HG02981 (cell line): ENCODE results near the gene NDUFAF2.
"Not testable (repeated sequence)": the region's sequence is repeated elsewhere in the genome, so short reads cannot be mapped to it uniquely, and the experiment has no call there.

Experiments used
- ATAC-seq: cut with Tn5 transposase; IDR thresholded peaks from one replicate; pipeline ENCODE4 v1.9.1; 2021; ENCODE audit warnings: mild to moderate bottlenecking, moderate library complexity; ENCODE audit not compliant: unreplicated experiment

Gene NDUFAF2, protein sequence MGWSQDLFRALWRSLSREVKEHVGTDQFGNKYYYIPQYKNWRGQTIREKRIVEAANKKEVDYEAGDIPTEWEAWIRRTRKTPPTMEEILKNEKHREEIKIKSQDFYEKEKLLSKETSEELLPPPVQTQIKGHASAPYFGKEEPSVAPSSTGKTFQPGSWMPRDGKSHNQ

DNA sequence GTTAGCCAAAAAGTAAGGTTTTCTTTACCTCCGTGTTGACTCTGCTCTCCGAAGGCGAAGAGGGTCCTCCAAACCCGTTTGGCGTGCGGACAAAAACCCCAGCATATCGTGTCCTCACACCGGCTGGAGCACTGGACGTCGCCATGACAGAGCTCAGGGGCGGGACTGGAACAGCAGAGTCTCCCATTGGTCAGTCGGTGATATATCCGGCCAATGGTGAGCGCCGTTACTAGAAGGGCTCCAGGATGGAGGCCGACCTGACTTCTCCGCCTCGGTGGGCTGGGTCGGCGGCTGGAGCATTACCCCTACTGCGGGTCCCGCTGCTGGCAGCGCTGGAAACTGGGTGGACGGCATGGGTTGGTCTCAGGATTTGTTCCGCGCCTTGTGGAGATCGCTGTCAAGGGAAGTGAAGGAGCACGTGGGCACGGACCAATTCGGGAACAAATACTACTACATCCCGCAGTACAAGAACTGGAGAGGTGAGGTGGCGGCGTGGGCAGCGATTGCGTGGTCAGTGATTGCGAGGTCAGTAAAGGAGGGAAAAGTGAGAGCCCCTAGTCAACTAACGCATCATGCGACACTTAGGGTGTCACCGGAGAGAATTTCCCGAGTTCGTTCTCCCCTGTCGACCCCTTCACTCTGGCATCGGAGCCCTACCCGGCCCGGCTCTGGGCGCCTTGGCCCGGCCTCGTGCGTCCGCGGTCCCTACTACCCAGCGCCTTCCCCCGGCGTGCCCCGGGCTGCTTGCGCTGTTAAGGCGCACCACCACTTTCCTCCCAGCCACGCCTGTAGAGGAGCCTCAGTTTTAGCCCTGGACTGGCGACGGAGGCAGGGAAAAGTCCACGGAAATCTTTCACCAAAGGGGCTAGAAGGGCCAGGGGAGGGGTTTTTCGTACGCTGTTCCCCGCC is at the start of gene NDUFAF2, which contains the start of gene ERCC8:
Gene NDUFAF2, plus strand, starts transcription at position 302 of the 909 bp plus-strand sequence. Its CDS starts 51 bp downstream, at position 353.
Gene ERCC8, minus strand, starts transcription at position 167 of the 909 bp plus-strand sequence. Its CDS starts 62 bp downstream, at position 105.
- peak; percentile 100 for ATAC-seq

DNA sequence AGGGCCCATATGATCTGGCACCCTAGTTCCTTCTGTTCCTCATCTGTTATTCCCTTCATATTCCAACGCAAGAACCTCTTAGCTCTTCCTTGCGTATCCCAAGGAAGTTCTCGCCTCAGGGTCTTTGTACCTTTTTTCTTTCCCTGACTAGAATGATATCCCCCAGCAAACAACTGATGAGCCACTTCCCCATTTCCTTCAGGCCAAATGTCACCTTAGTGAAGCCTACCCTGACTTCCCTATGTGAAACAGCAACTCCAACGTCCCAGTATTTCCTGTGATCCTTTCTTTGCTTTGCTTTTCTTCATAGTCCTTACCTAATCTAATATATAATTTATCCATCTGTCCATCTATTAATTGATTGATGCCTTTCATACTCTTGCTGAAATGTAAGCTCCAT is 48.0 kb upstream of the NDUFAF2 start:
- ATAC-seq = no peak

DNA sequence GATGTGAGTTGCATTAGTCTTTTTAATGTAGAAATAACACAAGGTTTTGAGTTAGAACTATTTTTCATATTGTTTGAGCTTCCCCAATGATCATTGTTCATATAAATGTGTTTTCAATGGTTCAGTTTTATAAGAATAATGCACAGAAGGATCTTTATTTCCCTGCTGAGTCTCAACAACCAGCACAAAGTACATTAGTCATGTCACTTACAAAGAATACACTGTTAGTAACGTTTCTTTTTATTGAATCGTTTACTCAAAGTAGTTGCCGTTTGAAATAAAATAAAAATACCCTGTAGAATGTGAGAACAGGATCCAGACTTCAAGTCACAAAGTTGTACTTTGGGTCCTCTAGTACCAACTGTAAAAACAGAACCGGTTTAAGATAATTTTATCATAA is 41.6 kb upstream of the NDUFAF2 start:
- ATAC-seq = no peak

DNA sequence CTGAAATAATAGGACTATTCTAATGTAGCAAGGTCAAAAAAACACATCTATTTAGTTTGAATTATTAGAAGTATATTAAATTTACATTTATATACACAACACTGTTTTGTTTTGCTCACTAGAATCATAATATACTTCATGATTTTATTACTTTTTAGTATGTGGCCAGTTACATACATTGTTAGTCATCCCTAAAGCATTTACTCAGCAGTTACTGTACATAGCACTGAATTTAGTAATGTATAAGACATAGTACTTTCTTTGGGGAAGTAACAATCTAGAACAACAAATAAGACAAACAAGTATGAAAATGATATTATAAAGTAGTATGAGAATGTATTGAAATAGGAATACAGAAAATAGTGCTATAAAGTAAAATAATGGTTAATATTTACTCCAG is 28.4 kb upstream of the NDUFAF2 start:
- no peak for ATAC-seq

DNA sequence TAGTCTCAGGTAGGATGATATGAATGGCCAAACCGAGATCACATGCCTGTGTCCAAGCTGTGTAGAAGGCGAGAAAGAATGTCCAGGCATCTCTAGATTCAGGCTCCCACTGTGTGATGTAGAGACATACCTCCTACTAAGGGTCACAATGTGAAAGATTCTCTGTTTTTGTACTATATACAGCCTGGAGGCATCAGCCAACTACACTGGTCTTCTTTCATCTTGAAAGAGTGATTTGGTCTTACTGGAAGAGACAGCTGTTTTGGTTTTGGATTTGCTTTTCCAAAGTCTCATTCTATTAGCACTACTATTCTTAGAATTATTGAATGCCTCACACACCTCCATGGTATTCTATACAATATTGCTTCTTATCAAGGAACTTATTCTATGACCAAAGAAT is 26.5 kb upstream of the NDUFAF2 start:
- ATAC-seq = no peak

DNA sequence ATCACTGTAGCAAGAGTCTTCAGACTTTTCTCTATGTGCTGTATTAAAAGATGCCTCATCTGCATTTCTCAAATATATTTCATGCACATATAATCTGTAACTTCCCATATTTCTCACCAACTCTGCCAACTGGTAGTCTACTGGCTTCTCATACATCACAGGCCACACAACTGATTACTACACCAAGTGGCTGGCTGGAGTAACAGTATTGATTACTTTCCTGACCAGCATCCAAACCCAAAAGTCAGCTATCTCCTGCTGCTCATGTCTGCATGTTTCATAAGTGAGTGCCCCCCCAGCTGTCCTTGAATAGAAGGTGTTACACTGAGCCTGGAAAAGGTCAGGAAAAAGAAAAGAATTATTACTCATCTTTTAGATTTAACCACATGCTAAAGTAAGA is 17.6 kb upstream of the NDUFAF2 start:
- no peak for ATAC-seq

DNA sequence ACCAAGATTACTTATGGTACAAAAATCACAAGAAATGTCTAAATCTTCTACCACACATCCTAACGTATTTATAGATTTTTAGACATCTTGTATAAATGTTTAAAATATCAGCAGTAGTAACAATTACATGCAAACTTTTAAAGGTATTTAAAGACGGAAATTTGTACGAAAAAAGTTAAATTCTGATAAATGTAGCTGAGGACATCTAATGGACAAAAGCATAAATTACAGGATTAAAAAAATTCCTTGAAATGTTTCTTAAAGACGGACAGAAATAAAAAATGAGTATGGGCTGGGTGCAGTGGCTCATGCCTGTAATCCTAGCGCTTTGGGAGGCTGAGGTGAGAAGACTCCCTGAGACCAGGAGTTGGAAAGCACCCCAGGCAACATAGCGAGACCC is 16.0 kb upstream of the NDUFAF2 start:
- ATAC-seq = no peak

DNA sequence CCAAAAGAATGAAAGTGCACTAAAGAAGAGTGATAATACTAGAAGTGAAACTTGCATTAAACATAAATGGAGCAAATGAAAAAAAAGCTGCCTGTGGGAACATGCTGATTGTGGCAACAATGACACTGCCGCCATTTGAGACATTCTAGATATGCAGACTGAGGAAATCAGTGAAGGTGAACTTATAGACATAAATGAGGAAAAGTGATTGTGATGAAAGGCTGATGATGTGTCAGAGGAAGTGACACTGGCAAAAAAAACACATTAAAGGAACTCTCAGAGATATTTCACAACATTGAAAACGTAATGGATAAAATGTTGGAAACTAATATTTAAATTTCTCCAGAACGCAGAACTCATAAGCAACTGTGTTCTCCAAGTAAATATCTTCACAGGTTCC is 1.4 kb upstream of the NDUFAF2 start:
- ATAC-seq = no peak

DNA sequence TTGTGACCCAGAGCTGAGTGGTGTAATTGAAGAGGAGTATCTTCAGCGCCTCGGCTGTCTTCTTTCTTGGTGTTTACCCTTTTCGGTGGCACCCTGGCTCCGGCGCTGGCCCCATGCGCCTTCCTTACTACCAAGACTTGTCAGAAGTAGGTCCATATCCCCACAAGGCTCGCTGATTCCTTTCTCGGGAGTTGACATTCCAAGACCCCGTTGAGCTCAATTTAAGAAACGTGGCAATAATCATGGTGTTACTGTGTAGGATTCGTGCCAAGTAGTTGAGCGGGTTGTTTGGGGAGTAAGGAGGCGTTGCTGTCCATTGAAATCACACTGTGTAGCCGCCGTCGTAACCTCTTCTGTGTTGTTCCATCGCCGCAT is 795 bp downstream of the NDUFAF2 start:
- peak; percentile 20 for ATAC-seq

DNA sequence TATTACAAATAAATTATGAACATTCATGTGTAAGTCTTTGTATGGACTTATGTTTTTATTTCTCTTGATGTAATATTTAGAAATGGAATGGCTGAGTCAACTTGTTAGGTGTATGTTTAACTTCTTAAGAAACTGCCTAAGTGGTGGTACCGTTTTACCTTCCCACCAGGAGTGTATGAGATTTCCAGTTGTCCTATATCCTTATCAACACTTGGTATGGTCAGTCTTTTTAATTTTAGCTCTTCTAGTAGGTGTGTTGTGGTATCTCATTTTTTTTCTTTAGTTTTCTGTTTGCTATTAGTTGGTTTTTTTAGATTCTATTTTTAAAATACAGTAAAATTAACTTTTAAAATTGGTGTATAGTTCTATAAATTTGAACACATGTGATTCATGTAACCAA is 3.7 kb downstream of the NDUFAF2 start:
- ATAC-seq = no peak

DNA sequence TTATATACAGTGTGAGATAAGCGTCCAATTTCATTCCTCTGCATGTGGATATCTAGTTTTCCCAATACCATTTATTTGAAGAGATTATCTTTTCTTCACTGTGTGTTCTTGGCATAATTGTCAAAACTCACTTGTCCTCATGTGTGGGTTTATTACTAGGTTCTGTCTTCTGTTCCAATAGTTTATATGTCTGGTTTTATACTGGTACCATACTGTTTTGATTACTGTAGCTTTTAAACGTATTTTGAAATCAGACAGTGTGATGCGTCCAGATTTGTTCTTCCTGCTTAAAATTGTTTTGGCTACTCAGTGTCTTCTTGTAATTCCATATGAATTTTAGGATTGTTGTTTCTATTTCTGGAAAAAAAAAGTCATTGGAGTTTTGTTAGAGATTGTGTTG is 10.2 kb downstream of the NDUFAF2 start:
- ATAC-seq = no peak

DNA sequence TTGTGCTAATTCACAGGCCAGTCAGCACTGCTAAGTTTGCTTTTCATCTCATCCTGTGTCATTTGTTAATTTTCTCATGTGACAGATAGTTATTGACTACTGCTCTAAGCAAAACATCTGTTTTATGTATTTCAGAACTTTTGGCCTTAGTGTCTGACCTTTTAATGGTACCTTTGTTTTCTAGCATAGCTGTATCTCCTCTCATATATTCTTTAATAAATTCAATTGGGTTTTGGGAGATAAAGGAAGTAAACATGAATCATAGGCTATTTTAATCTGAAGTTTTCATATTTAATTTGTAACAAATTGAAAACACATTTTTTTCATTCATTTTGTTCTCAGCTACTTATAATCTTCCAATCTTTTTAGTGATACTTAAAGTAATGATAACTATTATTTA is 13.1 kb downstream of the NDUFAF2 start:
- ATAC-seq = no peak

DNA sequence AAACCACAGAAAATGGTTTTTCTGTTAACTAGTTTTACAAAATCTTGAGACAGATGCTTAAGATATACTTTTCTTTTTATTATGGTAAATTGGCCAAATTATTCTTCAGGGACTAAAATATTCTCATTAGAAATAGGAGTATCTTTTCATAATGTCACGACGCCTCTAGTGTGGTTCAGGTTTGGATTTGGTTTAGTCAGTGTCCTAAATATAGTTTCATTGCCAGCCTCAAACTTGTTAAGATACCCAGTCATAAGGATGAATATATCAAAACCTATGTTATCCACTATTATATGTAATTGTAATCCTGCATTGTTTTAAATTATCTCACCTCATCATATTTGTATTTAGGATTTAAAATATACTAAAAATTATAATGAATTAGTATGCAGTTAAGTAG is 13.7 kb downstream of the NDUFAF2 start:
- no peak for ATAC-seq

DNA sequence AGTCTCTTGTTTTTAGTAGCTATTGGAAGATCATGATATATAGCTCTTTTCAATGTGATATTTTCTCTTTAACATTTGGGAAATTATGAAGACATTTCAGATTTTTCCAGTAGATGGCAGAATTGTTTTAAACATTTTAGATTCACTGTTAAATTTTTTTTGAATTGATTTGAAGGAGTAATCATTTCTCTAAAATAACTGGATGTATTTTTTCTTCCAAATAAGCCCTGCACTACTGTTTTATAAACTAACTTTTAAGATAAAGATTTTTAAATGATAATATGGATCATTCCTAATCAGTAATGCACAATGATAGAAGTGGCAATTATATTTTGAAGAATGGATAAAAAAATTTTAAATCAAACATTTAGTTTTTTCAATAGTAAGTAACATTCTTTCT is 14.2 kb downstream of the NDUFAF2 start:
- ATAC-seq = no peak

DNA sequence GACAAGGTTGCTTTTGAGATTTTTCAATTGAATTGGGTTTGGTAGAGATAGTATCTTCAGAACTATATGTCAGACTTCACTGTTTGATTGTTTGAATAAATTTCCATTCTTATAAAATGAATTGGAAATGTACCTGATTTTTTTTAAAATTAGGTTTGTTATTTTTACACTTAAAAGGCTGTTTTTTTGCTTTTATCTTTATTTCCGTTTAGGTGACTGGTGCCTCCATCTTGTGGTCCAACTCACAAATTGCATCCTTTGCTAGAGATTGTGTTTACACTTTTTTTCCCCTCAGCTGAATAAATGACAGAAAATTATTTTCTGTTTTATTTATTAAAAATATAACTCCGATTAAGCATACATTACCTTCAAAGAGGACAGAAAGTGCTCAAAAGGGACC is 15.6 kb downstream of the NDUFAF2 start:
- no peak for ATAC-seq

DNA sequence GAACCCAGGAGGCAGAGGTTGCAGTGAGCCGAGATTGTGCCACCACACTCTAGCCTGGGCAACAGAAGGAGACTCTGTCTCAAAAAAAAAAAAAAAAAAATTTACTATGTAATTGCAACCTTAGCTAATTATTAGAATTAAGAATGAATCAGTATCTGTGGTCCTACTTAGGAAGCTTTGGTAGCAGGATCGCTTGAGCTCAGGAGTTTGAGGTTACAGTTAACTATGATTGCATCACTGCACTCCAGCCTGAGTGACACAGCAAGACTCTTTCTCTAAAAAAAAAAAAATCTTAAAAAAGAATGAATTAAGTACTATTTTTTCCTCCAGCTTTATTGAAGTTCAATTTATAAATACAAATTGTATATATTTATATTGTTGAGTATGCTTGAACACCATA is 16.7 kb downstream of the NDUFAF2 start:
- ATAC-seq = no peak

DNA sequence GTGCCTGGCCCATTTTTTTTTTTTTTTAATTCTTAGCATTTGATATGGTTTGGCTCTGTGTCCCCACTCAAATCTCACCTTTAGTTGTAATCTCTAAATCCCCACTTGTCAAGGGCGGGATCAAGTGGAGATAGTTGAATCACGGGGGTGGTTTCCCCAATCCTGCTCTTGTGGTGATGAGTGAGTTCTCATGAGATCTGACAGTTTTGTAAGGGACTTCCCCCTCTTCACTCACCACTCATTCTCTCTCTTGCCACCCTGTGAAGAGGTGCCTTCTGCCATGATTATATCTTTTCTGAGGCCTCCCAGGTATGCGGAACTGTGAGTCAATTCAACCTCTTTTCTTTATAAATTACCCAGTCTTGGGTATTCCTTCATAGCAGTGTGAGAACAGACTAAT is 27.2 kb downstream of the NDUFAF2 start:
- no peak for ATAC-seq

DNA sequence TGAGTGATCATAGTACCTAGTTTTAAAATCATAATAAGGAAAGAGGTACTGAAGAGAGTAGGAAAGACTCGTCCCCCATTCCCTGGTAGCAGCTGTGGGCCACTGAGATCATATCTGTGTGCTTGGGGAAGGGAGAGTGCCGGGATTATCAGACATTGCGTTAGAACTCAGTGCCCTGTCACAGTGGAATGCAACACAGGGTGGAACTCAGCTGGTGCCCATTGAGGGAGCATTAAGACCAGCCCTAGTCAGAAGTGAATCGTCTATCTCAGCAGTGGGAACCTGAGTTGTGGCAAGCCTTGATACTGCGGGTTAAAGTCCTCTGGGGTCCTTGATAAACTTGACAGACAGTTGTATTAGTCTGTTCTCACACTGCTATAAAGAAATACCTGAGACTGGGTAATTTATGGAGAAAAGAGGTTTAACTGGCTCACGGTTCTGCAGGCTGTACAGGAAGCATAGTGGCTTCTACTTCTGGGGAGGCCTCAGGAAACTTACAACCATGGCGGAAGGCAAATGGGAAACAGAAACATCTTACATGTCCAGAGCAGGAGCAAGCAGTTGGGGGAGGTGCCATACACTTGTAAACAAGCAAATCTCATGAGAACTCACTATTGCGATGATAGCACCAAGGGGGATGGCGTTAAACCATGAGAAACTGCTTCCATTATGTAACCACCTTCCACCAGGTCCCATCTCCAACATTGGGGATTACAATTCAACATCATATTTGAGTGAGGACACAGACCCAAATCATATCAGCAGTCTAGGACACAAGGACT is 33.1 kb downstream of the NDUFAF2 start:
- no peak for ATAC-seq

DNA sequence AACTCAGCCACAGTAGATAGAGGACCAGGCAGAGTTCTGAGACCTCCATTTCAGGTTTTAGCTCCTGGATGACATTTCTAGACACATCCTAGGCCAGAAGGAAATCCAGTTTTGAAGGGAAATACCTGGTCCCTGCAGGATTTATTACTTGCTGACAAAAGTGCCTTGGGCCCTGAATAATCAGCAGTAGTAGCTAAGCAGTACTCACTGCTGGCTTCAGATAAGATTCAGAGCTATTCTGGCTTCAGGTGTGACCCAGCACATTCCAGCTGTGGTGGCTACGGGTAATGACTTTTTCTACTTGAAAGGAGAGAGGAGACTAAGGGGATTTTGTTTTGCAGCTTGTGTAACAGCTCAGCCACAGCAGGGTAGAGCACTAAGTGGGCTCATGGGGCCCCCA is 34.0 kb downstream of the NDUFAF2 start:
- ATAC-seq = no peak

DNA sequence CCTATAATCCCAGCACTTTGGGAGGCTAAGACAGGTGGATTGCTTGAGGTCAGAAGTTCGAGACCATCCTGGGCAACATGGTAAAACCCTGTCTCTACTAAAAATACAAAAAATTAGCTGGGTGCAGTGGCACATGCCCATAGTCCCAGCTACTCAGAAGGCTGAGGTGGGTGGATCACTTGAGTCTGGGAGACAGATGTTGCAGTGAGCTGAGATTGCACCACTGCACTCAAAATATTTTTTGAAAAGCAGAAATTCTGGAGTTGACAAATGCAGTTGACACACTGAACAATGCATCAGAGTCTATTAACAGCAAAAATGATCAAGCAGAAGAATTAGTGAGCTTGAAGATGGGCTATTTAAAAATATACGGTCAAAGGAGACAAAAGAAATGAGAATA is 35.5 kb downstream of the NDUFAF2 start:
- no peak for ATAC-seq

DNA sequence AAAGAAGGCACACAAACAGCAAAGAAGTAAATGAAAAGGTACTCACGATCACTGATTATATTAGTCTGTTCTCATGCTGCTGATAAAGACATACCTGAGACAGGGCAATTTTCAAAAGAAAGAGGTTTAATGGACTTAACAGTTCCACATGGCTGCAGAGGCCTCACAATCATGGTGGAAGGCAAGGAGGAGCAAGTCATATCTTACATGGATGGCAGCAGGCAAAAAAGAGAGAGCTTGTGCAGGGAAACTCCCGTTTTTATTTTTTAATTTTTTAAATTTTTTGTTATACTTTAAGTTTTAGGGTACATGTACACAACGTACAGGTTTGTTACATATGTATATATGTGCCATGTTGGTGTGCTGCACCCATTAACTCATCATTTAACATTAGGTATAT is 37.1 kb downstream of the NDUFAF2 start:
- ATAC-seq = not testable (repeated sequence)

DNA sequence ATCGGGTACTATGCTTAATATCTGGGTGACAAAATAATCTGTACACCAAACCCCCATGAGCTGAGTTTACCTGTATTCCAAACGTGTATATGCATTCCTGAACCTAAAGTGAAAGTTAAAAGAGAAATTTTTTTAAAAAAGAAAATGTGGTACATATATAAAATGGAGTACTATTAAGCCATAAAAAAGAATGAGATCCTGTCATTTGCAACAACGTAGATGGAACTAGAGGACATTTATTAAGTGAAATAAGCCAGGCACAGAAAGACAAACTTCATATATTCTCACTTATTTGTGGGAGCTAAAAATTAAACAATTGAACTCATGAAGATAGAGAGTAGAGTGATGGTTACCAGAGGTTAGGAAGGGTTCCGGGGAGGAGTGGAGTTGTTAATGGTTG is 44.8 kb downstream of the NDUFAF2 start:
- ATAC-seq = no peak
